IMR-90 (cell line): Measurements from ENCODE around the gene CYB561D2. TPM values are rescaled to one million over a fixed set of nuclear protein-coding genes. Genes with fewer than 3 reads are reported as not detected.
A peak's percentile ranks its signal among the peaks of the same experiment; 100 is the strongest.

Experiments used
- ATAC-seq: fragments of 200-7000 bp; cut with Tn5 transposase; 2 replicates; pipeline ENCODE4 v1.9.1; 2020; ENCODE audit warnings: low read depth, mild to moderate bottlenecking, moderate library complexity
- BruUV-seq: library from RNA; stranded (reverse); fragments of 400-500 nt; replicated peaks from 2 replicates; lab custom pipeline; 2021; lab: Mats Ljungman, UMichigan
- CTCF ChIA-PET: fragments of 300-600 bp; formaldehyde crosslinking; extraction: SDS; loops from one replicate; lab custom pipeline; 2021; ENCODE audit warnings: antibody characterized with exemption; lab: Yijun Ruan, JAX
- POLR2A ChIA-PET: fragments of 300-600 bp; sonication (Branson Sonifier 250); formaldehyde crosslinking; loops from one replicate; lab custom pipeline; 2022; ENCODE audit warnings: antibody characterized with exemption; ENCODE audit not compliant: unreplicated experiment; lab: Charles Lee
- DNase-seq: peaks from one replicate; pipeline ENCODE4 v3.0.0; 2013
- H2AFZ ChIP-seq: replicated peaks from 2 replicates; pipeline ENCODE3; 2013; ENCODE audit warnings: low read length, mild to moderate bottlenecking; ENCODE audit not compliant: poor library complexity
- H2AK5ac ChIP-seq: 2 replicates; pipeline ENCODE4 v1.6.1; 2013; ENCODE audit warnings: low read depth, low read length, inconsistent platforms
- H2AK9ac ChIP-seq: replicated peaks from 2 replicates; pipeline ENCODE3; 2013; ENCODE audit warnings: mild to moderate bottlenecking, low read depth, low read length, moderate library complexity; ENCODE audit not compliant: poor library complexity
- H2BK120ac ChIP-seq: 2 replicates; pipeline ENCODE4 v1.6.1; 2013; ENCODE audit warnings: low read depth, low read length, inconsistent platforms
- H2BK15ac ChIP-seq: 3 replicates; pipeline ENCODE4 v1.6.1; 2013; ENCODE audit warnings: low read depth, low read length, inconsistent platforms
- H2BK20ac ChIP-seq: 2 replicates; pipeline ENCODE4 v1.6.1; 2013; ENCODE audit warnings: low read depth, mild to moderate bottlenecking, inconsistent platforms, low read length, moderate library complexity
- H2BK5ac ChIP-seq: 2 replicates; pipeline ENCODE4 v1.6.1; 2013; ENCODE audit warnings: mild to moderate bottlenecking, low read depth, low read length, inconsistent platforms; ENCODE audit not compliant: poor library complexity, severe bottlenecking
- H3K14ac ChIP-seq: replicated peaks from 2 replicates; pipeline ENCODE4 v1.6.1; 2013; ENCODE audit warnings: low read depth, low read length, inconsistent platforms
- H3K18ac ChIP-seq: 2 replicates; pipeline ENCODE4 v1.6.1; 2013; ENCODE audit warnings: low read depth, low read length, control low read depth
- H3K23ac ChIP-seq: 2 replicates; pipeline ENCODE4 v1.6.1; 2013; ENCODE audit warnings: low read depth, low read length, inconsistent platforms
- H3K27ac ChIP-seq: 2 replicates; pipeline ENCODE4 v1.5.1; 2013; ENCODE audit warnings: mild to moderate bottlenecking, control low read depth, low read length; ENCODE audit not compliant: insufficient read depth
- H3K27me3 ChIP-seq: 2 replicates; pipeline ENCODE4 v1.6.1; 2013; ENCODE audit warnings: low read length; ENCODE audit not compliant: control insufficient read depth, insufficient read depth
- H3K36me3 ChIP-seq: 2 replicates; pipeline ENCODE4 v1.6.1; 2013; ENCODE audit warnings: low read length, mixed read lengths; ENCODE audit not compliant: control insufficient read depth, insufficient read depth
- H3K4ac ChIP-seq: 2 replicates; pipeline ENCODE4 v1.6.1; 2013; ENCODE audit warnings: low read depth, low read length, inconsistent platforms
- H3K4me1 ChIP-seq: 2 replicates; pipeline ENCODE4 v1.6.1; 2013; ENCODE audit warnings: low read length, mixed read lengths; ENCODE audit not compliant: control insufficient read depth, insufficient read depth
- H3K4me2 ChIP-seq: 2 replicates; pipeline ENCODE4 v1.6.1; 2013; ENCODE audit warnings: low read depth, mild to moderate bottlenecking, control low read depth, low read length, moderate library complexity
- H3K4me3 ChIP-seq: 2 replicates; pipeline ENCODE4 v1.5.1; 2013; ENCODE audit warnings: low read depth, mild to moderate bottlenecking, control low read depth, low read length, moderate library complexity; ENCODE audit not compliant: insufficient read depth
- H3K56ac ChIP-seq: 2 replicates; pipeline ENCODE4 v1.6.1; 2013; ENCODE audit warnings: low read length, inconsistent platforms; ENCODE audit not compliant: insufficient read depth; ENCODE audit errors: extremely low read depth
- H3K79me1 ChIP-seq, 2 experiments: 2 replicates each; pipeline ENCODE4 v1.6.1; 2013; ENCODE audit warnings: low read length in 2 of 2, inconsistent platforms in 1 of 2, low read depth in 1 of 2
- H3K9ac ChIP-seq: 2 replicates; pipeline ENCODE4 v1.6.1; 2013; ENCODE audit warnings: low read depth, low read length, control low read depth
- H3K9me1 ChIP-seq: 2 replicates; pipeline ENCODE4 v1.6.1; 2013; ENCODE audit warnings: low read length, inconsistent platforms; ENCODE audit not compliant: insufficient read depth
- H3K9me3 ChIP-seq: 2 replicates; pipeline ENCODE4 v1.6.1; 2013; ENCODE audit warnings: low read length; ENCODE audit not compliant: control insufficient read depth, insufficient read depth
- H4K20me1 ChIP-seq: 2 replicates; pipeline ENCODE4 v1.6.1; 2013; ENCODE audit warnings: low read length, inconsistent platforms; ENCODE audit not compliant: insufficient read depth
- H4K5ac ChIP-seq: 2 replicates; pipeline ENCODE4 v1.6.1; 2013; ENCODE audit warnings: mild to moderate bottlenecking, low read depth, low read length, control low read depth
- H4K8ac ChIP-seq, 2 experiments: 2 replicates each; pipeline ENCODE4 v1.6.1; 2013; ENCODE audit warnings: low read depth in 2 of 2, low read length in 2 of 2, control low read depth in 1 of 2, inconsistent platforms in 1 of 2
- H4K91ac ChIP-seq: 2 replicates; pipeline ENCODE4 v1.6.1; 2013; ENCODE audit warnings: low read depth, low read length, inconsistent platforms; ENCODE audit not compliant: insufficient read depth
- BHLHE40 ChIP-seq: fragments of 150-350 bp; IDR thresholded peaks from 2 replicates; pipeline ENCODE4 v1.6.1; 2016; ENCODE audit warnings: mild to moderate bottlenecking, low read depth, low read length
- CEBPB ChIP-seq: IDR thresholded peaks from 2 replicates; pipeline ENCODE4 v1.6.1; 2012; ENCODE audit warnings: low read depth, low read length, improper control_type of control experiment
- CHD1 ChIP-seq: IDR thresholded peaks from 2 replicates; pipeline ENCODE4 v1.6.1; 2012; ENCODE audit warnings: low read depth, low read length, improper control_type of control experiment
- FOS ChIP-seq: fragments of 150-350 bp; IDR thresholded peaks from 2 replicates; pipeline ENCODE4 v1.6.1; 2016; ENCODE audit warnings: low read depth, low read length
- MAFK ChIP-seq: IDR thresholded peaks from 2 replicates; pipeline ENCODE4 v1.6.1; 2012; ENCODE audit warnings: low read depth, low read length, improper control_type of control experiment
- MAZ ChIP-seq: IDR thresholded peaks from 2 replicates; pipeline ENCODE4 v1.6.1; 2012; ENCODE audit warnings: low read depth, mild to moderate bottlenecking, low read length, improper control_type of control experiment, moderate library complexity, borderline replicate concordance
- MXI1 ChIP-seq: IDR thresholded peaks from 2 replicates; pipeline ENCODE4 v1.6.1; 2012; ENCODE audit warnings: low read depth, mild to moderate bottlenecking, low read length, moderate library complexity, borderline replicate concordance
- NFE2L2 ChIP-seq: fragments of 150-350 bp; IDR thresholded peaks from 2 replicates; pipeline ENCODE4 v1.6.1; 2016; ENCODE audit warnings: low read depth, mild to moderate bottlenecking, low read length
- POLR2A ChIP-seq: IDR thresholded peaks from 2 replicates; pipeline ENCODE4 v1.6.1; 2012; ENCODE audit warnings: mild to moderate bottlenecking, low read depth, low read length
- RAD21 ChIP-seq: IDR thresholded peaks from 2 replicates; pipeline ENCODE4 v1.6.1; 2012; ENCODE audit warnings: low read length, improper control_type of control experiment
- RCOR1 ChIP-seq: IDR thresholded peaks from 2 replicates; pipeline ENCODE4 v1.6.1; 2012; ENCODE audit warnings: mild to moderate bottlenecking, low read length, improper control_type of control experiment; ENCODE audit not compliant: insufficient replicate concordance
- RFX5 ChIP-seq: IDR thresholded peaks from 2 replicates; pipeline ENCODE4 v1.8.0; 2012; ENCODE audit warnings: low read depth, mild to moderate bottlenecking, low read length, moderate library complexity
- SMC3 ChIP-seq: fragments of 150-350 bp; IDR thresholded peaks from 2 replicates; pipeline ENCODE4 v1.6.1; 2016; ENCODE audit warnings: low read depth, mild to moderate bottlenecking, antibody characterized with exemption, low read length, moderate library complexity
- WGBS, 2 experiments: methylation state at CpG; one replicate each; pipeline versions ENCODE4 v1.1.5 to v1.1.7; 2013; ENCODE audit warnings: missing lambda C conversion rate in 2 of 2; ENCODE audit not compliant: insufficient read length in 1 of 2; ENCODE audit errors: extremely low coverage in 2 of 2; 5-methylcytosine and 5-hydroxymethylcytosine counted together
- dilution Hi-C: fragments of 300-500 bp; cut with HindIII; formaldehyde crosslinking; loops from one replicate; pipeline ENCODE4 v1.14.3; 2018; ENCODE audit warnings: low sequenced_read_pairs; ENCODE audit not compliant: unreplicated experiment
- in situ Hi-C: fragments of 300-500 bp; cut with MboI; formaldehyde crosslinking; loops from 3 replicates; pipeline ENCODE4 v1.14.3; 2019; ENCODE audit warnings: low sequenced_read_pairs, inconsistent platforms, mixed read lengths
- intact Hi-C: fragments of 100-400 bp; cut with micrococcal nuclease; formaldehyde crosslinking; loops from 2 replicates; pipeline ENCODE4 v1.10.0; 2022
- polyA plus RNA-seq, 3 experiments: library from polyadenylated mRNA; depleted of rRNA; stranded (reverse); fragments of >200 nt; gene quantifications; 2 replicates each; pipeline ENCODE4 v1.2.3, GENCODE V29; 2012; ENCODE audit warnings: low replicate concordance in 1 of 3
- total RNA-seq: library from RNA; depleted of rRNA; stranded (reverse); fragments of >200 nt; gene quantifications from 2 replicates; pipeline ENCODE4 v1.2.3, GENCODE V29; 2012
- TF ChIP-seq, protein P1 (sequence below): fragments of 150-350 bp; IDR thresholded peaks from 2 replicates; pipeline ENCODE4 v1.6.1; 2017; ENCODE audit warnings: mild to moderate bottlenecking, antibody characterized with exemption, low read length, low read depth
- TF ChIP-seq, protein P2 (sequence below): fragments of 150-350 bp; IDR thresholded peaks from 2 replicates; pipeline ENCODE4 v1.6.1; 2016; ENCODE audit warnings: low read depth, mild to moderate bottlenecking, low read length, moderate library complexity, borderline replicate concordance
- TF ChIP-seq, protein P3 (sequence below): conservative IDR thresholded peaks from 2 replicates; pipeline ENCODE4 v1.5.1; 2012; ENCODE audit warnings: mild to moderate bottlenecking, low read depth, low read length, improper control_type of control experiment

The CYB561D2 gene
- total and polyA plus RNA-seq, 2 of the 4 experiments (the other 2 are of a cell fraction): 29.2 to 31.7 TPM

DNA sequence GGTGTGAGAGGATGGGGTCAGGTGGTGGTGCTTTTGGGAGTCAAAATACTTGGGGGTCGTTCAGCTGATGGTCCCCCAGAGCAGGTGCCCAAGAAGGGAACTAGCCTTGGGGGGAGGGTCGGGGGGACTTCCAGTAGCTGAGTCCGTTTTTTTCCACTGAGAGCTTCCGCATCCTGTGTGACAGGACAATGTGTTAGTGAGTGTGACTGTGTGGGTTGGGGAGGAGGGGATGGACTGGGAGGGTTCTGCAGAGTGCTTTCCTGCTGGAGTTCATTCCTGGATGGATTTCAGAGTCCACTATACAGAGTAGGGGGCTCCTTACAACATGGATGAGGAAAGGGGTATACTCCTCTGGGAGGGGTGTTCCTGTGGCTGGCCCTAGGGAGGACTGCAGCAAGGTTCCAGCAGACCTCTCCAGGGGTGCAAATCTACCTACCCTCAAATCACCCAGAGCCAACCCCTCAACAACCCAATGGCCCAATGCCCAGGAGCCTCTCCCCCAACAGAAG, 27.5 kb upstream of the CYB561D2 start:
- no peak overlapping the region for H2BK15ac ChIP-seq
- no peak overlapping the region for H2BK120ac ChIP-seq
- no peaks in the 10 kb centered on the region for H3K9me3 ChIP-seq
- H3K27ac ChIP-seq: no peak overlapping the region
- ChIA-PET CTCF (no interaction called here), POLR2A (no interaction called here)
- no peak overlapping the region for H2BK5ac ChIP-seq
- peaks cover 28 to 57% of the 10 kb centered on the region in 2 experiments for H3K79me1 ChIP-seq
- 0 out of 2 replicates have a peak overlapping the region, but pooled peaks have one; percentile 43 for H2AK5ac ChIP-seq
- H3K36me3 ChIP-seq: peaks cover 21% of the 10 kb centered on the region
- H3K9me1 ChIP-seq: peaks cover 8% of the 10 kb centered on the region
- no peak overlapping the region for H3K4ac ChIP-seq
- H3K9ac ChIP-seq: no peak overlapping the region
- H2AFZ ChIP-seq: no peak overlapping the region
- no peak overlapping the region for H3K56ac ChIP-seq
- peaks cover 12% of the 10 kb centered on the region; the same call in 1 of the 2 replicates for H4K20me1 ChIP-seq
- DNase-seq (no peak), ATAC-seq (no peak)
- H3K4me3 ChIP-seq: no peak overlapping the region
- no peak overlapping the region for H3K23ac ChIP-seq
- TF ChIP-seq RFX5 (no peak), FOS (no peak), SMC3 (no peak), POLR2A (no peak), RCOR1 (no peak), CHD1 (no peak), BHLHE40 (no peak), MAZ (no peak), CEBPB (no peak), NFE2L2 (no peak), RAD21 (no peak), MAFK (no peak), MXI1 (no peak)
- TF ChIP-seq, protein P1, sequence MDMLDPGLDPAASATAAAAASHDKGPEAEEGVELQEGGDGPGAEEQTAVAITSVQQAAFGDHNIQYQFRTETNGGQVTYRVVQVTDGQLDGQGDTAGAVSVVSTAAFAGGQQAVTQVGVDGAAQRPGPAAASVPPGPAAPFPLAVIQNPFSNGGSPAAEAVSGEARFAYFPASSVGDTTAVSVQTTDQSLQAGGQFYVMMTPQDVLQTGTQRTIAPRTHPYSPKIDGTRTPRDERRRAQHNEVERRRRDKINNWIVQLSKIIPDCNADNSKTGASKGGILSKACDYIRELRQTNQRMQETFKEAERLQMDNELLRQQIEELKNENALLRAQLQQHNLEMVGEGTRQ: no peak
- TF ChIP-seq, protein P2, sequence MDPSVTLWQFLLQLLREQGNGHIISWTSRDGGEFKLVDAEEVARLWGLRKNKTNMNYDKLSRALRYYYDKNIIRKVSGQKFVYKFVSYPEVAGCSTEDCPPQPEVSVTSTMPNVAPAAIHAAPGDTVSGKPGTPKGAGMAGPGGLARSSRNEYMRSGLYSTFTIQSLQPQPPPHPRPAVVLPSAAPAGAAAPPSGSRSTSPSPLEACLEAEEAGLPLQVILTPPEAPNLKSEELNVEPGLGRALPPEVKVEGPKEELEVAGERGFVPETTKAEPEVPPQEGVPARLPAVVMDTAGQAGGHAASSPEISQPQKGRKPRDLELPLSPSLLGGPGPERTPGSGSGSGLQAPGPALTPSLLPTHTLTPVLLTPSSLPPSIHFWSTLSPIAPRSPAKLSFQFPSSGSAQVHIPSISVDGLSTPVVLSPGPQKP: no peak
- TF ChIP-seq, protein P3, sequence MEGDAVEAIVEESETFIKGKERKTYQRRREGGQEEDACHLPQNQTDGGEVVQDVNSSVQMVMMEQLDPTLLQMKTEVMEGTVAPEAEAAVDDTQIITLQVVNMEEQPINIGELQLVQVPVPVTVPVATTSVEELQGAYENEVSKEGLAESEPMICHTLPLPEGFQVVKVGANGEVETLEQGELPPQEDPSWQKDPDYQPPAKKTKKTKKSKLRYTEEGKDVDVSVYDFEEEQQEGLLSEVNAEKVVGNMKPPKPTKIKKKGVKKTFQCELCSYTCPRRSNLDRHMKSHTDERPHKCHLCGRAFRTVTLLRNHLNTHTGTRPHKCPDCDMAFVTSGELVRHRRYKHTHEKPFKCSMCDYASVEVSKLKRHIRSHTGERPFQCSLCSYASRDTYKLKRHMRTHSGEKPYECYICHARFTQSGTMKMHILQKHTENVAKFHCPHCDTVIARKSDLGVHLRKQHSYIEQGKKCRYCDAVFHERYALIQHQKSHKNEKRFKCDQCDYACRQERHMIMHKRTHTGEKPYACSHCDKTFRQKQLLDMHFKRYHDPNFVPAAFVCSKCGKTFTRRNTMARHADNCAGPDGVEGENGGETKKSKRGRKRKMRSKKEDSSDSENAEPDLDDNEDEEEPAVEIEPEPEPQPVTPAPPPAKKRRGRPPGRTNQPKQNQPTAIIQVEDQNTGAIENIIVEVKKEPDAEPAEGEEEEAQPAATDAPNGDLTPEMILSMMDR: no peak
- no peak overlapping the region for H3K4me2 ChIP-seq
- no peak overlapping the region for H4K91ac ChIP-seq
- no peaks in the 10 kb centered on the region for H3K27me3 ChIP-seq
- H3K18ac ChIP-seq: no peak overlapping the region
- WGBS, 2 experiments: 14% methylated on average over 3 of the region's 4 CpGs; no CpG with 5 or more reads in 1 of the 2 experiments
- H3K14ac ChIP-seq: no peak overlapping the region
- H2AK9ac ChIP-seq: peak overlapping the region; percentile 26
- H4K8ac ChIP-seq: no peak overlapping the region
- BruUV-seq: no TSS peak
- intact Hi-C loops: loop anchor here (5.0 kb wide), 1 partner anchor 61 kb away; no protein-coding TSS in a partner anchor
- dilution Hi-C loops: no loop called here
- H4K5ac ChIP-seq: no peak overlapping the region
- H3K4me1 ChIP-seq: peaks cover 26% of the 10 kb centered on the region
- in situ Hi-C loops: no loop called here
- H2BK20ac ChIP-seq: no peak overlapping the region
